Measurements from ENCODE around the gene ASPSCR1. TPM values are rescaled to one million over a fixed set of nuclear protein-coding genes. Genes with fewer than 3 reads are reported as not detected.

The ASPSCR1 gene
- total and polyA plus RNA-seq, 9 of the 15 experiments (the other 6 are each of a cell fraction or from before 2014, with no cell fraction given), result 0.90 to 36.9 (median 11.6) TPM

- TF ChIP-seq BRF1 (IDR thresholded peaks at IDR 0.05; ENCODE audit: borderline replicate concordance, extremely low read depth, insufficient read length) (no peak), SREBF1 (IDR thresholded peaks at IDR 0.05; ENCODE audit: borderline replicate concordance, low read depth, low read length) (no peak), CREB3 (tag; conservative IDR thresholded peaks at IDR 0.05; ENCODE audit: low read depth) (peak; percentile 79; the same call in 1 of the 2 replicates), ZNF146 (CRISPR knock-in tag; IDR thresholded peaks at IDR 0.05; ENCODE audit: unreplicated experiment) (no peak), RHOXF2B (CRISPR knock-in tag; conservative IDR thresholded peaks at IDR 0.05) (no peak), SP1 (CRISPR knock-in tag; IDR thresholded peaks at IDR 0.05) (peak; percentile 65), MCM7 (IDR thresholded peaks at IDR 0.05) (no peak), RCOR1 (IDR thresholded peaks at IDR 0.05; ENCODE audit: borderline replicate concordance in 1 of 2, low read depth in 2 of 2, low read length in 2 of 2) (peak in 1 of 2 experiments; percentile 67; a peak in 2 of 4 replicates), KAT2B (IDR thresholded peaks at IDR 0.05; ENCODE audit: low read depth, low read length) (no peak), EZH2 (IDR thresholded peaks at IDR 0.05; ENCODE audit: borderline replicate concordance, low read depth, low read length) (no peak), SIX5 (IDR thresholded peaks at IDR 0.05; ENCODE audit: borderline replicate concordance in 1 of 2, insufficient read depth in 1 of 2, low read depth in 1 of 2, low read length in 2 of 2) (no peak), KLF13 (tag; IDR thresholded peaks at IDR 0.05; ENCODE audit: borderline replicate concordance, low read depth) (peak; percentile 39; the same call in 1 of the 2 replicates), NFIX (CRISPR knock-in tag; IDR thresholded peaks at IDR 0.05; ENCODE audit: low read depth) (no peak), TCFL5 (CRISPR knock-in tag; conservative IDR thresholded peaks at IDR 0.05) (no peak), ZEB2 (IDR thresholded peaks at IDR 0.05) (no peak), ZNF586 (CRISPR knock-in tag; conservative IDR thresholded peaks at IDR 0.05) (no peak), ZNF143 (CRISPR knock-in tag; IDR thresholded peaks at IDR 0.05) (no peak), ZNF408 (CRISPR knock-in tag; IDR thresholded peaks at IDR 0.05; ENCODE audit: low read depth) (no peak), ZNF24 (IDR thresholded peaks at IDR 0.05) (no peak), POLR3G (IDR thresholded peaks at IDR 0.05; ENCODE audit: extremely low read depth, insufficient read length, insufficient replicate concordance) (no peak)
- TF ChIP-seq, protein P1, sequence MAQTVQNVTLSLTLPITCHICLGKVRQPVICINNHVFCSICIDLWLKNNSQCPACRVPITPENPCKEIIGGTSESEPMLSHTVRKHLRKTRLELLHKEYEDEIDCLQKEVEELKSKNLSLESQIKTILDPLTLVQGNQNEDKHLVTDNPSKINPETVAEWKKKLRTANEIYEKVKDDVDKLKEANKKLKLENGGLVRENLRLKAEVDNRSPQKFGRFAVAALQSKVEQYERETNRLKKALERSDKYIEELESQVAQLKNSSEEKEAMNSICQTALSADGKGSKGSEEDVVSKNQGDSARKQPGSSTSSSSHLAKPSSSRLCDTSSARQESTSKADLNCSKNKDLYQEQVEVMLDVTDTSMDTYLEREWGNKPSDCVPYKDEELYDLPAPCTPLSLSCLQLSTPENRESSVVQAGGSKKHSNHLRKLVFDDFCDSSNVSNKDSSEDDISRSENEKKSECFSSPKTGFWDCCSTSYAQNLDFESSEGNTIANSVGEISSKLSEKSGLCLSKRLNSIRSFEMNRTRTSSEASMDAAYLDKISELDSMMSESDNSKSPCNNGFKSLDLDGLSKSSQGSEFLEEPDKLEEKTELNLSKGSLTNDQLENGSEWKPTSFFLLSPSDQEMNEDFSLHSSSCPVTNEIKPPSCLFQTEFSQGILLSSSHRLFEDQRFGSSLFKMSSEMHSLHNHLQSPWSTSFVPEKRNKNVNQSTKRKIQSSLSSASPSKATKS (CRISPR knock-in tag; IDR thresholded peaks at IDR 0.05), result no peak
- TF ChIP-seq, protein P2, sequence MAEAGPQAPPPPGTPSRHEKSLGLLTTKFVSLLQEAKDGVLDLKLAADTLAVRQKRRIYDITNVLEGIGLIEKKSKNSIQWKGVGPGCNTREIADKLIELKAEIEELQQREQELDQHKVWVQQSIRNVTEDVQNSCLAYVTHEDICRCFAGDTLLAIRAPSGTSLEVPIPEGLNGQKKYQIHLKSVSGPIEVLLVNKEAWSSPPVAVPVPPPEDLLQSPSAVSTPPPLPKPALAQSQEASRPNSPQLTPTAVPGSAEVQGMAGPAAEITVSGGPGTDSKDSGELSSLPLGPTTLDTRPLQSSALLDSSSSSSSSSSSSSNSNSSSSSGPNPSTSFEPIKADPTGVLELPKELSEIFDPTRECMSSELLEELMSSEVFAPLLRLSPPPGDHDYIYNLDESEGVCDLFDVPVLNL (CRISPR knock-in tag; IDR thresholded peaks at IDR 0.05; ENCODE audit: low read depth), result no peak
These were observed 858 bp upstream of the ASPSCR1 start (continued) for GRCh38 chr17:81976332-81977210.

All from K562 (cell line).